Measurements from ENCODE around the gene RETSAT. TPM values are rescaled to one million over a fixed set of nuclear protein-coding genes. Genes with fewer than 3 reads are reported as not detected.

The RETSAT gene

Small RNA genes within 50 kb of the gene (small RNA-seq; reads per million reads assigned to genes)
- gene AC062037.1 (ENCODE audit: low read depth) (not detected), gene AC062037.2 (ENCODE audit: low read depth) (not detected), gene RF00019 (ENCODE audit: low read depth) (not detected), gene RN7SL113P (ENCODE audit: low read depth) (not detected)

Data from mesenchymal stem cell (in vitro differentiated cells and primary cell).